Psoas muscle (tissue), 8 donors: Measurements from ENCODE around the gene CHST11. TPM values are rescaled to one million over a fixed set of nuclear protein-coding genes. Genes with fewer than 3 reads are reported as not detected.

Experiments
- ATAC-seq, 4 donors: fragments of 200-7000 bp; cut with Tn5 transposase; one replicate each; pipeline ENCODE4 v1.9.1; 2020; ENCODE audit warnings: moderate library complexity in 3 of 4, mild to moderate bottlenecking in 2 of 4
- DNase-seq, 2 donors: peaks; one replicate each; pipeline ENCODE4 v3.0.0-alpha.2; 2020
- H3K27ac ChIP-seq: fragments of 200-600 bp; one replicate; pipeline ENCODE4 v1.8.0; 2022
- H3K27me3 ChIP-seq, 3 donors: fragments of 200-600 bp in 1 of 3; one replicate each; pipeline versions ENCODE4 v1.6.1 to v1.8.0; 2013 to 2022; ENCODE audit warnings: low read length in 2 of 3, mild to moderate bottlenecking in 2 of 3, moderate library complexity in 1 of 3; ENCODE audit not compliant: insufficient read depth in 3 of 3
- H3K36me3 ChIP-seq, 2 donors: fragments of 200-600 bp in 1 of 2; one replicate each; pipeline versions ENCODE4 v1.6.1 to v1.8.0; 2013 to 2022; ENCODE audit warnings: low read depth in 1 of 2, mild to moderate bottlenecking in 1 of 2, moderate library complexity in 1 of 2; ENCODE audit not compliant: insufficient read depth in 1 of 2
- H3K4me1 ChIP-seq: fragments of 200-600 bp; one replicate; pipeline ENCODE4 v1.8.0; 2022
- H3K4me3 ChIP-seq: fragments of 200-600 bp; one replicate; pipeline ENCODE4 v1.8.0; 2022; ENCODE audit warnings: mild to moderate bottlenecking
- H3K9me3 ChIP-seq: fragments of 200-600 bp; one replicate; pipeline ENCODE4 v1.8.0; 2022
- CTCF ChIP-seq: fragments of 200-600 bp; IDR thresholded peaks from one replicate; pipeline ENCODE4 v1.8.0; 2022; ENCODE audit warnings: antibody characterized with exemption
- WGBS, 3 donors: extraction: QIAGEN DNeasy Blood & Tissue Kit; methylation state at CpG; one replicate each; pipeline versions ENCODE4 v1.1.6 to v1.1.7; 2013; 5-methylcytosine and 5-hydroxymethylcytosine counted together
- intact Hi-C, 2 donors: fragments of 100-400 bp; cut with DNase I; formaldehyde crosslinking; loops; one replicate each; pipeline versions ENCODE4 v1.11.0 to v1.14.2; 2022
- polyA plus RNA-seq, 3 donors: library from polyadenylated mRNA; stranded (reverse); fragments of 200-250 nt; gene quantifications; one replicate each; pipeline ENCODE4 v1.2.3, GENCODE V29; 2013
- total RNA-seq, 4 donors: library from RNA; stranded (reverse); fragmentation: NEBNext Ultra II Directional in 2 of 4; extraction: Animal tissue kit (Norgen Biotek cat#: 25700) in 2 of 4; gene quantifications; one replicate each; pipeline versions ENCODE4 v1.2.1 to v1.2.4, GENCODE V29; 2021 to 2023
- donor health status: healthy with polysubstance abuse.
- donor health status: DM: no; HTN: no; CAD: no; lungs with moderate emphysema.
- donor health status: Bipolar disorder and iron deficiency.
- donor health status: healthy.
- donor health status: DM: yes; HTN: yes; CAD: no.
- donor health status: DM: no; HTN: no; CAD: no.
- donor health status: DM: no; HTN: no; CAD: no.
- donor health status: DM: yes; HTN: yes; CAD: no.

The CHST11 gene
- total and polyA plus RNA-seq, 7 donors: 0.52 to 1.6 (median 1.0) TPM

- no peak for TF ChIP-seq CTCF
- Histone ChIP-seq H3K4me1 (no peaks in the 10 kb centered on the region), H3K4me3 (no peak overlapping the region), H3K9me3 (no peaks in the 10 kb centered on the region), H3K27me3 (no peaks in the 10 kb centered on the region), H3K36me3 (no peaks in the 10 kb centered on the region), H3K27ac (no peak overlapping the region)
- 67 to 80% (median 73%) methylated on average over 5 of the region's 5 CpGs for WGBS, 3 donors
- ATAC-seq: no peak
- intact Hi-C loops: no loop called here
- DNase-seq: no peak
These were observed 304.3 kb downstream of the CHST11 start for GRCh38 chr12:104761091-104761490.

DNA sequence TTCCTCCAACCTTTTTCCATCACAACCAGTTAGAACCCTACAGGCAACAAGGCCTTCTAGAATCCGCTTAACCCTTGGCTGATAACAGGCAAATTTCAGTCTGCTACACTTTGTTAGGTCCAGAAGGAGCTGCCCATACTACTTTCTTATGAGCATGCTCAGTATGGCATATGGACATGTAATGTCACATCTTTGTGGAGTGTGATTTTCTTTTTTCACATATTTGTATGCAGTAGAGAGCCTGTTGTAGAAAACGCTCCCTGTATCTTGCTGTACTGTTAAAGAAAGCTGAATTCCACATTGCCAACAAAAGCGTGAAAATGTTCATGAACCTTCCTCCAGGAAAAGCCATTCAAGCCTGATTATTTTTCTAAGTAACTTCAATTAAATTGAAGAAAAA lies 304.9 kb downstream of the CHST11 start:
- 92 to 96% (median 93%) methylated on average over 3 of the region's 3 CpGs for WGBS, 3 donors
- intact Hi-C loops: no loop called here

DNA sequence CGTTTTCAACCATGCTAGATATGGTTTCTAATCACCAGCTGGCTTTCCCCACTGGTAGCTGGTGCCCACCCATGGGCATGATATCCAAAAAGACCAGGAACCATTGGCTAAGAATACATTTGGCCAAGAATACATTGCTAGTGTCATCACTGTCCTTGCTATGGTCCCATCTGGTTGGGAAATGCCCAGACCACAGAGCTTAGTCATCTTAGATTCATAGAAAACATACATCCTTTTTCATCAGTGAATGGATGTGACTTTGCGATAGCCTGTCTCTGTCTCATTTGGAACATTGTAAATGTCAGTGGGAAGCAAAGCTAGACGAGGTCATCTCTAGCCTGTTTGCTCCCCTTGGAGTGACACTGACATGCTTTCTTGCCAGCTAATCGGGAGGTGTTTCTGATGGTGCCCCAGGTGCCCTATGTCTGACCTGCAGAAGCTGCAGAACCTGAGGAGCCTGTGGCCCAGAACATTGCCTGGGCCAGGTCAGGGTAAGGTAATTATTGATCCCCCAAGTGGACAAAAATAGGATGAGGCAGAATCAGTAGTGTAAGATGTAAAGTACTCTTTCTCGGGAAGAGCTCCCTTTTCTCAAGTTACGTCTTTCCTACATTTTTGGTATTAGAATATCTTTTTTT lies 306.5 kb downstream of the CHST11 start:
- DNase-seq: no peak
- no peak for ATAC-seq
- Histone ChIP-seq H3K4me1 (no peaks in the 10 kb centered on the region), H3K4me3 (no peak overlapping the region), H3K36me3 (no peaks in the 10 kb centered on the region), H3K27ac (no peak overlapping the region), H3K9me3 (no peaks in the 10 kb centered on the region), H3K27me3 (no peaks in the 10 kb centered on the region)
- intact Hi-C loops: no loop called here
- WGBS, 3 donors: 80 to 83% (median 83%) methylated on average over 6 of the region's 6 CpGs
- no peak for TF ChIP-seq CTCF

More for the DNA sequence above, 304.9 kb downstream of the CHST11 start:
- Histone ChIP-seq H3K36me3 (no peaks in the 10 kb centered on the region), H3K4me3 (no peak overlapping the region), H3K27me3 (no peaks in the 10 kb centered on the region), H3K9me3 (no peaks in the 10 kb centered on the region), H3K27ac (no peak overlapping the region), H3K4me1 (no peaks in the 10 kb centered on the region)
- DNase-seq (no peak), ATAC-seq (no peak)
- no peak for TF ChIP-seq CTCF

DNA sequence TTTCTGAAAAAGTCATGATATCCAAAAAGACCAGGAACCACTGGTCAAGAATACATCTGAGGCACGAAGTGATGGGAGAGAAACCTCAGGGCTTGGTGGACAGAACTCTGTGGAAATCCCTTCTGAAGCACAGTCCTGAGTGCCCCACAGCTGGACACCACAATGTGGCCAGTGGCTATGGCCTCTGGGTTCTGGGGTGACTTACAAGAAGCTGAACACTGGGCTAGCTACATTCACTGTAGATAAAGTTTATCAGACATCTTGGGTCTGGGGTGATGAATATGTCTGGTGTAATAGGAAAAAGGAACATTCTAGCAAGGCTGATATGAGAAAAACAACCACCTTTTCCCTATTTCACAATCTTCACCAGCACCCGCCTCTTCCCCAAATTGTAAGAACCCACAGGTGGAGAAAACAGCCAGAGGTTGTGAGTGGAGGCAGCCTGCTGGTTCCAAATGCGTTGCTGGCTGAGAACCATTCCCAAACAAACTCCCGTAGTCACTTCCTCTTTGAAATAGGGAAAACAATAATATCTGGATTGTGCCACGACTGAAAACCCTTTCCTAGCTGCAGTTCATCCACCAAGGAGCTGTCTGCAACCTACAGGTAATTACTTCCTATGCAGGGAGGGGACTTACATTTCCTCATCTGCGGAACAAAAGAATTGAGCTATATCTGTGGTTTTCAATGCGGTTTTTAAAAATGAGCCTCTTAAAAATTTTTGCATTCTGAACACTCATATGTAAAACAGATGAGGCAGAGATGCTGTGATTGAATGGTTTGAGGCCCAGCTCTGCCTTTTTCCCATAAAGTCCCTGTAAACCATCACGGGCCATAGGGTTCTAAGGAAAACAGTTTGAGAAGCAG lies 307.7 kb downstream of the CHST11 start:
- H3K27me3 ChIP-seq: no peaks in the 10 kb centered on the region
- DNase-seq (no peak), ATAC-seq (no peak)
- H3K27ac ChIP-seq: no peak overlapping the region
- TF ChIP-seq CTCF: no peak
- H3K4me1 ChIP-seq: no peaks in the 10 kb centered on the region
- intact Hi-C loops: no loop called here
- no peaks in the 10 kb centered on the region for H3K9me3 ChIP-seq
- 73 to 76% (median 75%) methylated on average over 8 of the region's 8 CpGs for WGBS, 3 donors
- H3K36me3 ChIP-seq: no peaks in the 10 kb centered on the region
- H3K4me3 ChIP-seq: no peak overlapping the region
